IPS-18a (cell line): ENCODE data around the gene TMEM131.

ENCODE experiments used
- H3K27ac ChIP-seq: one replicate; pipeline ENCODE4 v1.5.1; 2013; ENCODE audit warnings: low read length
- H3K27me3 ChIP-seq: one replicate; pipeline ENCODE4 v1.6.1; 2013; ENCODE audit warnings: mild to moderate bottlenecking, low read length; ENCODE audit not compliant: control insufficient read depth, insufficient read depth
- H3K36me3 ChIP-seq: one replicate; pipeline ENCODE4 v1.6.1; 2013; ENCODE audit warnings: low read depth, low read length; ENCODE audit not compliant: control insufficient read depth
- H3K4me1 ChIP-seq: one replicate; pipeline ENCODE4 v1.6.1; 2013; ENCODE audit warnings: low read depth, low read length; ENCODE audit not compliant: control insufficient read depth
- H3K4me3 ChIP-seq: one replicate; pipeline ENCODE4 v1.5.1; 2013; ENCODE audit warnings: low read length
- H3K9ac ChIP-seq: one replicate; pipeline ENCODE4 v1.6.1; 2013; ENCODE audit warnings: mild to moderate bottlenecking, low read length, moderate library complexity
- H3K9me3 ChIP-seq: one replicate; pipeline ENCODE4 v1.6.1; 2013; ENCODE audit warnings: low read depth, low read length; ENCODE audit not compliant: control insufficient read depth

The TMEM131 gene

DNA sequence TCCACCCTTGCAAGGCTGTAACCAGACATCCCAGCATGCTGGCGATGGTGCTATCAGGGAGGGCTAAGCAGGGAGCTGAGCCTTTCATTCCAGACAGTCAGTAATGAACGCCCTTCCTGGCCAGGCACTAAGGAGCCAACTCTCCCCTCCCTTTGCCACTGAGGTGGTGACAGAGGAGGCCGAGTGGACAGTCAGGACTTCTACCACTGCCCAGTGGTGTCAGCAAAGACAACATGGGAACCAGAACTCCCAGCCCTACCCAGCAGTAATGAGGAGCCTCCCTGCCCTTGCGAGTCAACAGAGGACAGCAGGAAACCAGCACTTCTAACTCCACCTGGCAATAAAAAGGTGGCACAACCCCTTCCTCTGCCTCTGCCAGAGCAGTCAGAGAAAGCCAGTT is 213.8 kb downstream of the TMEM131 start:
- no peak overlapping the region for H3K27ac ChIP-seq
- no peaks in the 10 kb centered on the region for H3K27me3 ChIP-seq
- no peaks in the 10 kb centered on the region for H3K4me1 ChIP-seq
- H3K9me3 ChIP-seq, result no peaks in the 10 kb centered on the region
- H3K36me3 ChIP-seq, result no peaks in the 10 kb centered on the region
- H3K4me3 ChIP-seq, result no peak overlapping the region
- H3K9ac ChIP-seq, result no peak overlapping the region

DNA sequence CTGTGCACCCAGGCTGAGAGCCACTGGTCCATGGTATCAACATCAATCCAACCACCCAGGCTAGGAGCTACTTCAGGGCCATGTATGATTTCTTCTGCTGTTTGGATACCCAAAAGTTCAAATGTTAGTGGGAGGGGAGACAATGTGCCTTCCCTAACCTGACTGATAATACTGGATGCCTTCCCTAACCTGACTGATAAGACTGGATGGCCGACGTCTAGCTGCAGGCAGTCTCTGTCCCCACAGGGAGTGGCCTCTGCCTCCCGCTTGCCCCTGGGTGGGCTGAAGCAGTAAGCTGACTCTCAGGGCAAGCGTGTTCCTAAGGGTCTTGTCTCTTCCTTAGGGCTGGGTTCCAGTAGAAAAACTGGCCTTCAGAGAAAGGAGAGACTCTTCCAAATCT is 216.6 kb downstream of the TMEM131 start:
- H3K27me3 ChIP-seq, result no peaks in the 10 kb centered on the region
- H3K4me1 ChIP-seq, result no peaks in the 10 kb centered on the region
- H3K27ac ChIP-seq, result no peak overlapping the region
- H3K36me3 ChIP-seq, result peaks cover 9% of the 10 kb centered on the region
- H3K4me3 ChIP-seq, result no peak overlapping the region
- H3K9ac ChIP-seq, result no peak overlapping the region
- H3K9me3 ChIP-seq, result no peaks in the 10 kb centered on the region

GRCh38 chr2:97775074-97775473 is 220.7 kb downstream of the TMEM131 start:
- H3K36me3 ChIP-seq, result peaks cover 11% of the 10 kb centered on the region
- peaks cover 10% of the 10 kb centered on the region for H3K4me1 ChIP-seq
- H3K27ac ChIP-seq, result no peak overlapping the region
- H3K4me3 ChIP-seq, result no peak overlapping the region
- no peaks in the 10 kb centered on the region for H3K9me3 ChIP-seq
- H3K9ac ChIP-seq, result no peak overlapping the region
- no peaks in the 10 kb centered on the region for H3K27me3 ChIP-seq

- Histone ChIP-seq H3K4me1 (peaks cover 14% of the 10 kb centered on the region), H3K9me3 (no peaks in the 10 kb centered on the region), H3K27ac (no peak overlapping the region), H3K4me3 (no peak overlapping the region), H3K9ac (no peak overlapping the region), H3K27me3 (no peaks in the 10 kb centered on the region), H3K36me3 (peaks cover 11% of the 10 kb centered on the region)
Measured at GRCh38 chr2:97774425-97774824, 221.3 kb downstream of the TMEM131 start.

DNA sequence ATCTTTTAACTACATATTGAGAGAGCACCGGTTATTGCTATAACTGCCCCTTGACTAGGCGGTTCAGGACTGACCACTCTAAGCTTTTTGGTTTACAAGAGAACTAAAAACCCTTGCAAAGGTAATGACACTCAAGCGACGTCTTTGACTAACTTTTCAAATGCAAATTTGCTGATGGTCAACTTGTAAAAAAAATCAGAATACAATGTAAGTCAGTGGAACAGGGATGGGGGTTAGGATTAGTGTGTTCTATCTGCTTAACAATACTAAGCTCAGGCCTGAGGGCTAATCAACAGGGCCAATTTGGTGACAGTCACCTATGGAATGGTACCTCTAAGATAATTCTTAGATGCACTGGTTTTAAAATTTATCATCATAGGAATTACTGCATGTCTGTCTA is 225.3 kb downstream of the TMEM131 start:
- peaks cover 16% of the 10 kb centered on the region for H3K36me3 ChIP-seq
- H3K9ac ChIP-seq, result no peak overlapping the region
- no peak overlapping the region for H3K27ac ChIP-seq
- H3K4me1 ChIP-seq, result peaks cover 14% of the 10 kb centered on the region
- no peaks in the 10 kb centered on the region for H3K27me3 ChIP-seq
- no peak overlapping the region for H3K4me3 ChIP-seq
- no peaks in the 10 kb centered on the region for H3K9me3 ChIP-seq

GRCh38 chr2:97769711-97770110 is 226.0 kb downstream of the TMEM131 start:
- Histone ChIP-seq H3K27ac (no peak overlapping the region), H3K4me1 (peaks cover 14% of the 10 kb centered on the region), H3K9me3 (no peaks in the 10 kb centered on the region), H3K9ac (no peak overlapping the region), H3K4me3 (no peak overlapping the region), H3K27me3 (no peaks in the 10 kb centered on the region), H3K36me3 (peaks cover 15% of the 10 kb centered on the region)

- Histone ChIP-seq H3K9ac (no peak overlapping the region), H3K4me3 (no peak overlapping the region), H3K36me3 (peaks cover 15% of the 10 kb centered on the region), H3K27ac (no peak overlapping the region), H3K4me1 (peaks cover 14% of the 10 kb centered on the region), H3K27me3 (no peaks in the 10 kb centered on the region), H3K9me3 (no peaks in the 10 kb centered on the region)
Measured at GRCh38 chr2:97769308-97769707, 226.4 kb downstream of the TMEM131 start.

GRCh38 chr2:97766567-97766966 is 229.2 kb downstream of the TMEM131 start:
- no peak overlapping the region for H3K27ac ChIP-seq

DNA sequence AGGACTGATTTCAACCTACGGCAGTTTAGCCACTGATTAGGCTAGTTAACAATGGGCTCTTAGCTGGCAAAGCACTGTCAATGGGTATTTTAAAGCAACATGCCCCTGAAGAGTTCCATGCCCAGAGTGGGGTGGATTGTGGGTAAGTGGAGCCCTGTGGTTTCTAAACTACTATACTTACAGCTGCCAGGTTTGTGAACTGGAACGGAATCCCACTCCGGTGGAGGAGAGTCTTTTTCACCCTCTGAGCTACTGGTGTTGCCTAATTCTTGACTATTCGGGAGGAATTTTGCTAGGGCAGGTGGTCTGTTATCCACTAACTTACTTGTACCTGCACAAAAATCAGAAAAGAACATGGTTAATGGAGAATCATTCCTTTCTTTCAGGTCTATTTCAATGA is 229.8 kb downstream of the TMEM131 start:
- no peak overlapping the region for H3K9ac ChIP-seq
- H3K4me1 ChIP-seq, result peaks cover 12% of the 10 kb centered on the region
- no peak overlapping the region for H3K4me3 ChIP-seq
- H3K36me3 ChIP-seq, result peaks cover 11% of the 10 kb centered on the region
- no peaks in the 10 kb centered on the region for H3K27me3 ChIP-seq
- no peak overlapping the region for H3K27ac ChIP-seq
- H3K9me3 ChIP-seq, result no peaks in the 10 kb centered on the region

More at GRCh38 chr2:97766567-97766966, 229.2 kb downstream of the TMEM131 start:
- Histone ChIP-seq H3K4me3 (no peak overlapping the region), H3K4me1 (peaks cover 14% of the 10 kb centered on the region), H3K9ac (no peak overlapping the region), H3K9me3 (no peaks in the 10 kb centered on the region), H3K27me3 (no peaks in the 10 kb centered on the region), H3K36me3 (peaks cover 11% of the 10 kb centered on the region)

DNA sequence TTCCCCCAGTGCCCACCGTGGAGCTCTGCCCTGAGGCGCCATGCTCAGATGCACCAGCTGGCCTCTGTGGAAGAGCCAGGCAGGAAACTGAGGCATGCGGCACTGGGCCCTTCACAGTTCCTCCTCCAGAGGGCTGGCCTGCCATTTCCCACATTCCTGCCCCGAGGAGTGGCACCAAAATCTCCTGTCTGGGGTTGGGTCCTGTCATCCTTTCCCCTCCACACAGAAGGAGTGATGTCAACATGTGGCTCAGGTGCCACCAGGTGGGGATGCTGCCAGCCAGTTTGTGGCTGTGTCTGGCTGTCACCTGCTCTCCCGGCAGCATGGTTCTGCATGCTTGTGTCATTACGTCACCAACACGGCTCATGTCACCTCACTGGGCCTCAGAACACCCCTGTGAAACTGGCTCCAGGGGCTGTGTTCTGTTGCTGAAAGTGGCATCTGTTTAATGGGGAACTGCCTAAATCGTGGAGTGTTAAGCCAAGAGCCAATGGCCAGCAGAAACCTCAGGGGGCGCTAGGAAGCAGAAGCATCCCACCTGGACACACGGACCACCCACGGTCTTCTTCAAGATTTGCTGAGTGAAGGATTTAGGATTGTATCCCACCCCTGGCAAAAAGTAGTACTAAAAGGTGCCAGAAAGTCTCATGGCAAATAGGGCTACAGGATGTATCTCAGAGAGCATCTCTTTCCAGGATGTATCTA is 231.0 kb downstream of the TMEM131 start:
- no peak overlapping the region for H3K4me3 ChIP-seq
- H3K9ac ChIP-seq, result no peak overlapping the region
- no peaks in the 10 kb centered on the region for H3K27me3 ChIP-seq
- H3K9me3 ChIP-seq, result no peaks in the 10 kb centered on the region
- peaks cover under 1% of the 10 kb centered on the region for H3K4me1 ChIP-seq
- H3K27ac ChIP-seq, result no peak overlapping the region
- peaks cover 20% of the 10 kb centered on the region for H3K36me3 ChIP-seq

GRCh38 chr2:97763176-97763845 is 232.4 kb downstream of the TMEM131 start:
- Histone ChIP-seq H3K4me3 (no peak overlapping the region), H3K36me3 (peaks cover 30% of the 10 kb centered on the region), H3K9me3 (no peaks in the 10 kb centered on the region), H3K27me3 (no peaks in the 10 kb centered on the region), H3K27ac (no peak overlapping the region), H3K4me1 (no peaks in the 10 kb centered on the region), H3K9ac (no peak overlapping the region)

GRCh38 chr2:97761192-97761591 is 234.6 kb downstream of the TMEM131 start:
- no peaks in the 10 kb centered on the region for H3K27me3 ChIP-seq

More at GRCh38 chr2:97761192-97761591, 234.6 kb downstream of the TMEM131 start:
- peaks cover 30% of the 10 kb centered on the region for H3K36me3 ChIP-seq
- H3K9me3 ChIP-seq, result no peaks in the 10 kb centered on the region
- H3K4me3 ChIP-seq, result no peak overlapping the region
- no peaks in the 10 kb centered on the region for H3K4me1 ChIP-seq
- H3K9ac ChIP-seq, result no peak overlapping the region
- no peak overlapping the region for H3K27ac ChIP-seq
